HepG2 (cell line): ENCODE data around the gene QTRT2. TPM values are rescaled to one million over a fixed set of nuclear protein-coding genes. Genes with fewer than 3 reads are reported as not detected.
A peak's percentile ranks its signal among the peaks of the same experiment; 100 is the strongest.

ENCODE experiments used
- ATAC-seq: fragments of 200-7000 bp; cut with Tn5 transposase; 3 replicates; pipeline ENCODE4 v1.9.1; 2020; ENCODE audit warnings: mild to moderate bottlenecking, moderate library complexity
- BruUV-seq: library from RNA; stranded (reverse); fragments of 400-500 nt; replicated peaks from 2 replicates; lab custom pipeline; 2021; lab: Mats Ljungman, UMichigan
- CTCF ChIA-PET: fragments of 300-600 bp; formaldehyde crosslinking; extraction: SDS; loops from one replicate; lab custom pipeline; 2021; ENCODE audit warnings: low total read pairs, inconsistent platforms, low intra/inter-chr PET ratio; lab: Yijun Ruan, JAX
- POLR2A ChIA-PET: fragments of 350-600 bp; sonication (Branson Sonifier 250); formaldehyde crosslinking; loops from one replicate; lab custom pipeline; 2020; ENCODE audit warnings: antibody characterized with exemption, inconsistent platforms; lab: Yijun Ruan, JAX
- DNase-seq: peaks from one replicate; pipeline ENCODE4 v3.0.0-alpha.2; 2015; ENCODE audit warnings: low spot score
- FAIRE-seq: peaks from 3 replicates; lab custom pipeline; 2011; peaks lifted over from hg19 to GRCh38; lab: Jason Lieb, UNC
- H2AFZ ChIP-seq: one replicate; pipeline ENCODE4 v1.6.1; 2011; ENCODE audit warnings: low read length, inconsistent platforms
- H3K27ac ChIP-seq: fragments of 300-600 bp; 3 replicates; pipeline ENCODE4 v1.8.0; 2011; ENCODE audit warnings: mixed run types, mild to moderate bottlenecking, mixed read lengths, low read length, inconsistent platforms; ENCODE audit not compliant: insufficient read depth; ENCODE audit errors: extremely low read length
- H3K27me3 ChIP-seq, 2 experiments: fragments of 200-600 bp in 1 of 2; 2 replicates in 1 of 2; 3 replicates in 1 of 2; pipeline versions ENCODE4 v1.6.0 to v1.8.0; 2011; ENCODE audit warnings: low read length in 2 of 2, mild to moderate bottlenecking in 2 of 2, moderate library complexity in 2 of 2, inconsistent platforms in 1 of 2; ENCODE audit not compliant: insufficient read depth in 2 of 2, control insufficient read depth in 1 of 2
- H3K36me3 ChIP-seq, 2 experiments: fragments of 200-600 bp in 1 of 2; replicated peaks in 1 of 2; 2 replicates in 1 of 2; 3 replicates in 1 of 2; pipeline versions ENCODE4 v1.5.1 to v1.8.0; 2011; ENCODE audit warnings: low read length in 2 of 2, inconsistent platforms in 1 of 2; ENCODE audit not compliant: insufficient read depth in 2 of 2, control insufficient read depth in 1 of 2
- H3K4me1 ChIP-seq: 2 replicates; pipeline ENCODE4 v1.5.1; 2012; ENCODE audit warnings: low read length, inconsistent platforms; ENCODE audit not compliant: insufficient read depth
- H3K4me2 ChIP-seq: 2 replicates; pipeline ENCODE4 v1.6.0; 2011; ENCODE audit warnings: low read depth, low read length, inconsistent platforms
- H3K4me3 ChIP-seq, 3 experiments: fragments of 200-600 bp in 1 of 3; sonication (generic), shearing (Covaris generic) in 1 of 3; replicated peaks in 1 of 3; 2 replicates each; pipeline ENCODE4 v1.5.1; 2011 to 2016; ENCODE audit warnings: low read length in 3 of 3, inconsistent platforms in 2 of 3, low read depth in 2 of 3, mild to moderate bottlenecking in 2 of 3, control low read depth in 1 of 3, mixed read lengths in 1 of 3; ENCODE audit not compliant: insufficient read depth in 1 of 3
- H3K79me2 ChIP-seq: one replicate; pipeline ENCODE4 v1.6.1; 2011; ENCODE audit warnings: low read length, inconsistent platforms; ENCODE audit not compliant: insufficient read depth
- H3K9ac ChIP-seq: 2 replicates; pipeline ENCODE4 v1.6.0; 2011; ENCODE audit warnings: mild to moderate bottlenecking, low read depth, low read length, inconsistent platforms; ENCODE audit not compliant: insufficient read depth
- H3K9me3 ChIP-seq: 2 replicates; pipeline ENCODE4 v1.5.1; 2012; ENCODE audit warnings: mild to moderate bottlenecking, low read length
- H4K20me1 ChIP-seq: 2 replicates; pipeline ENCODE4 v1.6.0; 2011; ENCODE audit warnings: inconsistent platforms, mild to moderate bottlenecking, low read length, moderate library complexity; ENCODE audit not compliant: insufficient read depth
- MAFF ChIP-seq: IDR thresholded peaks from 2 replicates; pipeline ENCODE4 v1.6.1; 2011; ENCODE audit warnings: low read depth, low read length, improper control_type of control experiment
- NR2F6 ChIP-seq, 2 experiments: IDR thresholded peaks; 2 replicates each; pipeline ENCODE4 v1.6.1; 2016; ENCODE audit warnings: antibody characterized with exemption in 1 of 2, mild to moderate bottlenecking in 1 of 2
- WGBS: methylation state at CpG from one replicate; pipeline ENCODE4 v1.1.6; 2017; ENCODE audit warnings: low lambda C conversion rate; 5-methylcytosine and 5-hydroxymethylcytosine counted together
- in situ Hi-C: cut with HindIII; loops from 2 replicates; pipeline ENCODE4 v1.10.0; 2017; ENCODE audit warnings: low pct_unique_long_range_greater_than_20kb; ENCODE audit not compliant: extremely low pct_ligation_motif_present
- intact Hi-C: fragments of 100-400 bp; cut with micrococcal nuclease; formaldehyde crosslinking; loops from one replicate; pipeline ENCODE4 v1.10.0; 2022; ENCODE audit not compliant: unreplicated experiment
- polyA plus RNA-seq, 8 experiments: library from polyadenylated mRNA; depleted of rRNA in 3 of 8; stranded (reverse) in 7 of 8; unstranded in 1 of 8; fragments of >200 nt; fragmentation: Illumina TruSeq in 4 of 8; extraction: Trizol in 4 of 8; gene quantifications; 2 replicates each; pipeline versions ENCODE4 v1.2.1 to v1.2.3, GENCODE V29; 2011 to 2016; ENCODE audit warnings: low read depth in 4 of 8, missing spikeins in 1 of 8, mixed read lengths in 1 of 8; ENCODE audit not compliant: insufficient read depth in 1 of 8
- total RNA-seq, 5 experiments: library from RNA; depleted of rRNA; stranded (reverse); fragments of >200 nt; fragmentation: Illumina TruSeq; extraction: Trizol; gene quantifications; 2 replicates each; pipeline ENCODE4 v1.2.3, GENCODE V29; 2016; ENCODE audit warnings: low read depth in 1 of 5
- TF ChIP-seq, protein P1 (sequence below), 2 experiments: fragments of 450-650 bp in 1 of 2; sonication (generic) in 1 of 2; formaldehyde crosslinking in 1 of 2; IDR thresholded peaks; 2 replicates each; pipeline versions ENCODE4 v1.6.1 to v1.8.0; 2016 to 2022; ENCODE audit warnings: antibody characterized with exemption in 1 of 2, mild to moderate bottlenecking in 1 of 2, missing genetic modification reagents in 1 of 2

QTRT2 gene
- total and polyA plus RNA-seq, 2 of the 13 experiments (the other 11 are each of a cell fraction or from before 2014, with no cell fraction given): 7.1 to 33.4 TPM

- in situ Hi-C loops: no loop called here
- no peaks in the 10 kb centered on the region for H3K36me3 ChIP-seq
- no peaks in the 10 kb centered on the region for H3K79me2 ChIP-seq
- FAIRE-seq (no peak), ATAC-seq (no peak)
- POLR2A ChIA-PET: no interaction called here
- H3K9ac ChIP-seq: no peak overlapping the region
- H2AFZ ChIP-seq: no peak overlapping the region
- H3K27ac ChIP-seq: no peak overlapping the region
- intact Hi-C loops: no loop called here
- H3K27me3 ChIP-seq: no peaks in the 10 kb centered on the region
- WGBS: 3% methylated on average over 4 of the region's 4 CpGs
- TF ChIP-seq, protein P1, sequence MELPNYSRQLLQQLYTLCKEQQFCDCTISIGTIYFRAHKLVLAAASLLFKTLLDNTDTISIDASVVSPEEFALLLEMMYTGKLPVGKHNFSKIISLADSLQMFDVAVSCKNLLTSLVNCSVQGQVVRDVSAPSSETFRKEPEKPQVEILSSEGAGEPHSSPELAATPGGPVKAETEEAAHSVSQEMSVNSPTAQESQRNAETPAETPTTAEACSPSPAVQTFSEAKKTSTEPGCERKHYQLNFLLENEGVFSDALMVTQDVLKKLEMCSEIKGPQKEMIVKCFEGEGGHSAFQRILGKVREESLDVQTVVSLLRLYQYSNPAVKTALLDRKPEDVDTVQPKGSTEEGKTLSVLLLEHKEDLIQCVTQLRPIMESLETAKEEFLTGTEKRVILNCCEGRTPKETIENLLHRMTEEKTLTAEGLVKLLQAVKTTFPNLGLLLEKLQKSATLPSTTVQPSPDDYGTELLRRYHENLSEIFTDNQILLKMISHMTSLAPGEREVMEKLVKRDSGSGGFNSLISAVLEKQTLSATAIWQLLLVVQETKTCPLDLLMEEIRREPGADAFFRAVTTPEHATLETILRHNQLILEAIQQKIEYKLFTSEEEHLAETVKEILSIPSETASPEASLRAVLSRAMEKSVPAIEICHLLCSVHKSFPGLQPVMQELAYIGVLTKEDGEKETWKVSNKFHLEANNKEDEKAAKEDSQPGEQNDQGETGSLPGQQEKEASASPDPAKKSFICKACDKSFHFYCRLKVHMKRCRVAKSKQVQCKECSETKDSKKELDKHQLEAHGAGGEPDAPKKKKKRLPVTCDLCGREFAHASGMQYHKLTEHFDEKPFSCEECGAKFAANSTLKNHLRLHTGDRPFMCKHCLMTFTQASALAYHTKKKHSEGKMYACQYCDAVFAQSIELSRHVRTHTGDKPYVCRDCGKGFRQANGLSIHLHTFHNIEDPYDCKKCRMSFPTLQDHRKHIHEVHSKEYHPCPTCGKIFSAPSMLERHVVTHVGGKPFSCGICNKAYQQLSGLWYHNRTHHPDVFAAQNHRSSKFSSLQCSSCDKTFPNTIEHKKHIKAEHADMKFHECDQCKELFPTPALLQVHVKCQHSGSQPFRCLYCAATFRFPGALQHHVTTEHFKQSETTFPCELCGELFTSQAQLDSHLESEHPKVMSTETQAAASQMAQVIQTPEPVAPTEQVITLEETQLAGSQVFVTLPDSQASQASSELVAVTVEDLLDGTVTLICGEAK (IDR thresholded peaks at IDR 0.05): no peak; the same call in 1 of the 2 replicates
- TF ChIP-seq, protein P1 (CRISPR knock-in tag; IDR thresholded peaks at IDR 0.05): peak; percentile 64
- TF ChIP-seq MAFF: no peak
- no peak for TF ChIP-seq NR2F6 (IDR thresholded peaks at IDR 0.05)
- no peak for TF ChIP-seq NR2F6 (CRISPR knock-in tag; IDR thresholded peaks at IDR 0.05)
- TF ChIP-seq, all 625 proteins: peak for 1
- DNase-seq: no peak
- H3K9me3 ChIP-seq: no peaks in the 10 kb centered on the region
- CTCF ChIA-PET: no interaction called here
- H3K4me1 ChIP-seq: no peaks in the 10 kb centered on the region
- H4K20me1 ChIP-seq: no peaks in the 10 kb centered on the region
- H3K4me2 ChIP-seq: no peak overlapping the region
- no TSS peak for BruUV-seq
- H3K4me3 ChIP-seq: no peak overlapping the region
Measured at GRCh38 chr3:114103858-114104257, 47.3 kb downstream of the QTRT2 start.
